Endodermal cell (in vitro differentiated cells): ENCODE measurements around the gene COL5A2. TPM values are rescaled to one million over a fixed set of nuclear protein-coding genes. Genes with fewer than 3 reads are reported as not detected.
A peak's percentile ranks its signal among the peaks of the same experiment; 100 is the strongest.

Source experiments
- DNase-seq: peaks from one replicate; pipeline ENCODE4 v3.0.0-alpha.2; 2017
- H3K27ac ChIP-seq: 2 replicates; pipeline ENCODE4 v1.5.1; 2013; ENCODE audit warnings: mild to moderate bottlenecking, low read depth, low read length, moderate library complexity
- H3K27me3 ChIP-seq: 2 replicates; pipeline ENCODE4 v1.6.1; 2013; ENCODE audit warnings: mild to moderate bottlenecking, low read length, moderate library complexity; ENCODE audit not compliant: insufficient read depth, control insufficient read depth, poor library complexity, severe bottlenecking
- H3K36me3 ChIP-seq: 2 replicates; pipeline ENCODE4 v1.7.0; 2013; ENCODE audit warnings: mild to moderate bottlenecking, low read length, moderate library complexity; ENCODE audit not compliant: control insufficient read depth, insufficient read depth
- H3K4me1 ChIP-seq: one replicate; pipeline ENCODE4 v1.7.0; 2013; ENCODE audit warnings: low read length; ENCODE audit not compliant: control insufficient read depth, insufficient read depth
- H3K4me3 ChIP-seq: 2 replicates; pipeline ENCODE4 v1.5.1; 2013; ENCODE audit warnings: mild to moderate bottlenecking, low read length, moderate library complexity
- H3K9ac ChIP-seq: 2 replicates; pipeline ENCODE4 v1.6.1; 2013; ENCODE audit warnings: mild to moderate bottlenecking, low read length, moderate library complexity; ENCODE audit not compliant: poor library complexity, severe bottlenecking; ENCODE audit errors: extremely low read depth
- H3K9me3 ChIP-seq: 2 replicates; pipeline ENCODE4 v1.6.1; 2013; ENCODE audit warnings: mild to moderate bottlenecking, low read length, moderate library complexity; ENCODE audit not compliant: control insufficient read depth
- H3K27ac Mint-ChIP-seq: 2 replicates; pipeline ENCODE4 v1.8.0; 2020; ENCODE audit warnings: mixed read lengths
- H3K27me3 Mint-ChIP-seq: 2 replicates; pipeline ENCODE4 v1.8.0; 2021; ENCODE audit warnings: mild to moderate bottlenecking, mixed read lengths; ENCODE audit not compliant: insufficient read depth
- H3K36me3 Mint-ChIP-seq: 2 replicates; pipeline ENCODE4 v1.8.0; 2020; ENCODE audit warnings: low read depth, mixed read lengths
- H3K4me1 Mint-ChIP-seq: 2 replicates; pipeline ENCODE4 v1.8.0; 2020; ENCODE audit warnings: mixed read lengths
- H3K4me3 Mint-ChIP-seq: 2 replicates; pipeline ENCODE4 v1.8.0; 2020; ENCODE audit warnings: mild to moderate bottlenecking, moderate library complexity, mixed read lengths
- H3K9me3 Mint-ChIP-seq: 2 replicates; pipeline ENCODE4 v1.8.0; 2020; ENCODE audit warnings: mild to moderate bottlenecking, mixed read lengths
- CTCF ChIP-seq: fragments of 200-600 bp; sonication (generic); conservative IDR thresholded peaks from 2 replicates; pipeline ENCODE4 v1.5.0; 2021; ENCODE audit warnings: antibody characterized with exemption, mild to moderate bottlenecking
- WGBS, 2 experiments: methylation state at CpG; one replicate each; pipeline versions ENCODE4 v1.1.5 to v1.1.7; 2013; ENCODE audit warnings: missing lambda C conversion rate in 2 of 2, mixed read lengths in 1 of 2; ENCODE audit not compliant: insufficient coverage in 1 of 2, insufficient read length in 1 of 2; 5-methylcytosine and 5-hydroxymethylcytosine counted together
- total RNA-seq, 2 donors: library from RNA; stranded (reverse); fragmentation: NEBNext Ultra II Directional in 1 of 2; extraction: Animal tissue kit (Norgen Biotek cat#: 25700) in 1 of 2; gene quantifications; 2 replicates in 1 of 2; 3 replicates in 1 of 2; pipeline ENCODE4 v1.2.1, GENCODE V29; 2021

COL5A2 gene
- total RNA-seq, 2 donors from 2014 or later: 117 to 153 TPM

- Histone ChIP-seq H3K27me3 (no peaks in the 10 kb centered on the region), H3K36me3 (peaks cover 11% of the 10 kb centered on the region), H3K4me3 (no peak overlapping the region), H3K9ac (no peak overlapping the region), H3K27ac (no peak overlapping the region), H3K9me3 (no peaks in the 10 kb centered on the region), H3K4me1 (no peaks in the 10 kb centered on the region)
- Mint-ChIP-seq H3K4me3 (no peak overlapping the region), H3K36me3 (no peaks in the 10 kb centered on the region), H3K9me3 (no peaks in the 10 kb centered on the region), H3K27me3 (no peaks in the 10 kb centered on the region), H3K4me1 (peaks cover 16% of the 10 kb centered on the region), H3K27ac (peak overlapping the region; percentile 31)
- no peak for DNase-seq
- no peak for TF ChIP-seq CTCF
- 90 to 96% methylated on average over 2 to 3 of the region's 4 CpGs for WGBS, 2 experiments
Observed at GRCh38 chr2:189159717-189160116, 19.8 kb downstream of the COL5A2 start.

- no peak for TF ChIP-seq CTCF
- H3K27me3 Mint-ChIP-seq: no peaks in the 10 kb centered on the region
- Histone ChIP-seq H3K27me3 (no peaks in the 10 kb centered on the region), H3K4me1 (no peaks in the 10 kb centered on the region), H3K36me3 (peaks cover 11% of the 10 kb centered on the region), H3K9me3 (no peaks in the 10 kb centered on the region), H3K27ac (no peak overlapping the region), H3K9ac (no peak overlapping the region), H3K4me3 (no peak overlapping the region)
- no peaks in the 10 kb centered on the region for H3K9me3 Mint-ChIP-seq
- DNase-seq: no peak
- H3K36me3 Mint-ChIP-seq: no peaks in the 10 kb centered on the region
- H3K27ac Mint-ChIP-seq: no peak overlapping the region
- peaks cover 16% of the 10 kb centered on the region for H3K4me1 Mint-ChIP-seq
- 98 to 100% methylated on average over 2 of the region's 2 CpGs for WGBS, 2 experiments
- H3K4me3 Mint-ChIP-seq: no peak overlapping the region
Observed at GRCh38 chr2:189159273-189159672, 20.3 kb downstream of the COL5A2 start.

- WGBS, 2 experiments: 100% methylated on average over 1 of the region's 1 CpG; no CpG with 5 or more reads in 1 of the 2 experiments
- H3K9ac ChIP-seq: no peak overlapping the region
- no peaks in the 10 kb centered on the region for H3K27me3 ChIP-seq
- no peak overlapping the region for H3K4me3 ChIP-seq
- H3K4me1 ChIP-seq: no peaks in the 10 kb centered on the region
- TF ChIP-seq CTCF: no peak
- H3K4me3 Mint-ChIP-seq: no peak overlapping the region
- no peaks in the 10 kb centered on the region for H3K9me3 ChIP-seq
- no peak overlapping the region for H3K27ac Mint-ChIP-seq
- H3K4me1 Mint-ChIP-seq: peaks cover 13% of the 10 kb centered on the region
- no peak for DNase-seq
- peaks cover 21% of the 10 kb centered on the region for H3K36me3 ChIP-seq
- no peaks in the 10 kb centered on the region for H3K36me3 Mint-ChIP-seq
- H3K27me3 Mint-ChIP-seq: no peaks in the 10 kb centered on the region
- H3K27ac ChIP-seq: no peak overlapping the region
- H3K9me3 Mint-ChIP-seq: no peaks in the 10 kb centered on the region
Observed at GRCh38 chr2:189157939-189158338, 21.6 kb downstream of the COL5A2 start.
